MM.1S (cell line): ENCODE measurements around the gene FOXN1.

Experiments used
- DNase-seq: peaks from one replicate; pipeline ENCODE4 v3.0.0-alpha.2; 2015
- H2AFZ ChIP-seq: fragments of 300-600 bp; sonication (generic); 2 replicates; pipeline ENCODE4 v1.6.0; 2016; ENCODE audit warnings: antibody characterized with exemption, low read length
- H3F3A ChIP-seq: fragments of 300-600 bp; sonication (generic); 2 replicates; pipeline ENCODE4 v1.6.1; 2016; ENCODE audit warnings: mild to moderate bottlenecking, antibody characterized with exemption, low read length, moderate library complexity, mixed read lengths; ENCODE audit not compliant: insufficient read depth
- H3K27ac ChIP-seq: fragments of 300-600 bp; sonication (generic); 2 replicates; pipeline ENCODE4 v1.5.1; 2016; ENCODE audit warnings: mild to moderate bottlenecking, low read length
- H3K27me3 ChIP-seq: fragments of 300-600 bp; sonication (generic); replicated peaks from 2 replicates; pipeline ENCODE4 v1.6.0; 2016; ENCODE audit warnings: low read length; ENCODE audit not compliant: insufficient read depth
- H3K36me3 ChIP-seq: fragments of 300-600 bp; sonication (generic); replicated peaks from 2 replicates; pipeline ENCODE4 v1.6.1; 2016; ENCODE audit warnings: mild to moderate bottlenecking, low read length, mixed read lengths; ENCODE audit not compliant: insufficient read depth
- H3K4me1 ChIP-seq: fragments of 300-600 bp; sonication (generic); 2 replicates; pipeline ENCODE4 v1.6.1; 2016; ENCODE audit warnings: low read length, mixed read lengths
- H3K4me2 ChIP-seq: fragments of 300-600 bp; sonication (generic); 2 replicates; pipeline ENCODE4 v1.6.0; 2016; ENCODE audit warnings: low read depth, low read length
- H3K4me3 ChIP-seq: fragments of 300-600 bp; sonication (generic); 2 replicates; pipeline ENCODE4 v1.5.1; 2016; ENCODE audit warnings: low read length, mixed read lengths
- H3K79me2 ChIP-seq: fragments of 300-600 bp; sonication (generic); 2 replicates; pipeline ENCODE4 v1.6.1; 2016; ENCODE audit warnings: mixed run types, low read length, mixed read lengths
- H3K9ac ChIP-seq: fragments of 300-600 bp; sonication (generic); 2 replicates; pipeline ENCODE4 v1.6.1; 2016; ENCODE audit warnings: low read length, mixed read lengths
- H3K9me2 ChIP-seq: fragments of 300-600 bp; sonication (generic); replicated peaks from 2 replicates; pipeline ENCODE4 v1.6.1; 2016; ENCODE audit warnings: mild to moderate bottlenecking, low read length, mixed read lengths; ENCODE audit not compliant: insufficient read depth
- H3K9me3 ChIP-seq: fragments of 300-600 bp; sonication (generic); replicated peaks from 2 replicates; pipeline ENCODE4 v1.6.1; 2016; ENCODE audit warnings: mild to moderate bottlenecking, low read length, mixed read lengths; ENCODE audit not compliant: insufficient read depth
- H4K20me1 ChIP-seq: fragments of 300-600 bp; sonication (generic); 2 replicates; pipeline ENCODE4 v1.6.1; 2016; ENCODE audit warnings: mild to moderate bottlenecking, low read length, moderate library complexity, mixed read lengths; ENCODE audit not compliant: insufficient read depth
- EZH2 ChIP-seq: fragments of 300-600 bp; sonication (generic); optimal IDR thresholded peaks from 2 replicates; pipeline ENCODE3; 2017; ENCODE audit warnings: low read depth, mild to moderate bottlenecking, antibody characterized with exemption, low read length, mixed read lengths
- EZH2phosphoT487 ChIP-seq: fragments of 300-600 bp; sonication (generic); IDR thresholded peaks from 2 replicates; pipeline ENCODE4 v1.6.1; 2018; ENCODE audit warnings: antibody characterized with exemption, low read length
- TF ChIP-seq, protein P1 (sequence below): fragments of 300-600 bp; sonication (generic); IDR thresholded peaks from 2 replicates; pipeline ENCODE4 v1.5.1; 2016; ENCODE audit warnings: antibody characterized with exemption, low read length, mixed read lengths

Gene FOXN1

DNA sequence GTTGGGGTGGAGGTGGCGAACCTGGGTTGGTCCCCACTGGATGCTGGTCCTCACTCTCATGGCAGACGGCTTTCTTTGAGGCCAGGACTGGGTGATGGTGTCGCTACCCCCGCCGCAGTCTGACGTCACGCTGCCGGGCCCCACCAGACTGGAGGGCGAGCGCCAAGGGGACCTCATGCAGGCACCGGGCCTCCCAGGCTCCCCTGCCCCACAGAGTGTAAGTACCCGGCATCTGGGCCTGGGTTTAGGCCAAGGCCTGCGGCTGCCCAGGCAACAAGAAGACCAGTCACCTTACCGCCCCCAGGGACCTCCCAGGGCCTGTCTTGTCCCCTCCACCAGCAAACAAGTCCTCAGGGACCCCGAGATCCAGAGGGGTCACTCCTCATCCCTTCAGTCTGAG is 17.7 kb downstream of the FOXN1 start:
- Histone ChIP-seq H3K9me2 (no peaks in the 10 kb centered on the region), H3K79me2 (no peaks in the 10 kb centered on the region), H3K4me1 (peaks cover 1% of the 10 kb centered on the region), H2AFZ (no peak overlapping the region), H3K27me3 (peaks cover 93% of the 10 kb centered on the region), H3K9me3 (no peaks in the 10 kb centered on the region), H3K36me3 (no peaks in the 10 kb centered on the region), H4K20me1 (0 out of 2 replicates have a peak, but pooled peaks cover 2% of the 10 kb centered on the region), H3K4me2 (no peak overlapping the region), H3K27ac (no peak overlapping the region), H3K9ac (no peak overlapping the region), H3K4me3 (no peak overlapping the region), H3F3A (no peaks in the 10 kb centered on the region)
- DNase-seq, result no peak
- TF ChIP-seq, protein P1, sequence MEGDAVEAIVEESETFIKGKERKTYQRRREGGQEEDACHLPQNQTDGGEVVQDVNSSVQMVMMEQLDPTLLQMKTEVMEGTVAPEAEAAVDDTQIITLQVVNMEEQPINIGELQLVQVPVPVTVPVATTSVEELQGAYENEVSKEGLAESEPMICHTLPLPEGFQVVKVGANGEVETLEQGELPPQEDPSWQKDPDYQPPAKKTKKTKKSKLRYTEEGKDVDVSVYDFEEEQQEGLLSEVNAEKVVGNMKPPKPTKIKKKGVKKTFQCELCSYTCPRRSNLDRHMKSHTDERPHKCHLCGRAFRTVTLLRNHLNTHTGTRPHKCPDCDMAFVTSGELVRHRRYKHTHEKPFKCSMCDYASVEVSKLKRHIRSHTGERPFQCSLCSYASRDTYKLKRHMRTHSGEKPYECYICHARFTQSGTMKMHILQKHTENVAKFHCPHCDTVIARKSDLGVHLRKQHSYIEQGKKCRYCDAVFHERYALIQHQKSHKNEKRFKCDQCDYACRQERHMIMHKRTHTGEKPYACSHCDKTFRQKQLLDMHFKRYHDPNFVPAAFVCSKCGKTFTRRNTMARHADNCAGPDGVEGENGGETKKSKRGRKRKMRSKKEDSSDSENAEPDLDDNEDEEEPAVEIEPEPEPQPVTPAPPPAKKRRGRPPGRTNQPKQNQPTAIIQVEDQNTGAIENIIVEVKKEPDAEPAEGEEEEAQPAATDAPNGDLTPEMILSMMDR, result no peak
- TF ChIP-seq EZH2phosphoT487 (no peak), EZH2 (no peak)

DNA sequence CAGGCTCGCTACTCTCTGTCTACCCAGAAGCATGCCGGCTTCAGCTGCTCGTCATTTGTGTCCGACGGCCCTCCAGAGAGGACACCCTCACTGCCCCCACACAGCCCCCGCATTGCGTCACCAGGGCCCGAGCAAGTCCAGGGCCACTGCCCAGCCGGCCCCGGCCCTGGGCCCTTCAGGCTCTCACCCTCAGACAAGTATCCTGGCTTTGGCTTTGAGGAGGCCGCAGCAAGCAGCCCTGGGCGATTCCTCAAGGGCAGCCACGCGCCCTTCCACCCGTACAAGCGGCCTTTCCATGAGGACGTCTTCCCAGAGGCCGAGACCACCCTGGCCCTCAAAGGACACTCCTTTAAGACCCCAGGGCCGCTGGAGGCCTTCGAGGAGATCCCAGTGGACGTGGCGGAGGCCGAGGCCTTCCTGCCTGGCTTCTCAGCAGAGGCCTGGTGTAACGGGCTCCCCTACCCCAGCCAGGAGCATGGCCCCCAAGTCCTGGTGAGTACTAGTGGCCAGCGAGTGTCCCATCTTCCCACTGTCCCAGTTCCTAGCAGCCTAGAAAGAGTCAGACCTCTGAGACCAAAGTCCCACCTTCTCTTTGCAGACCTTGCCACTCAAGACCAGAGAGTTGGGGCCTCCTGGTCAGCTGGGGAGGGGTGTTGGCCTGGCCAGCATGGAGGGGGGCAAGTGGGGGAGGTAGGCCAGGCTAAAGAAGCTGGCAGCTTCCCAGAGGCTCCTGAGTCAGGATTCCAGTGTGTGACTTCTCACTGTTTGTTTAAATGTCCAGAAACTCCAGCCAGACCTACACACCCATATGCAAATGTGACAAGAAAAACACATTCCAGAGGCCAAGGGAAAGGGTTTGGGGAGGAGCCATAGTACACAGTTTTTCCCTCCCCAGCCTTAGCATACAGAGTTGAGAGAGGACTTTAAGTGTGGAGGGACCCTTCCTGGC is 18.6 kb downstream of the FOXN1 start:
- Histone ChIP-seq H3K27ac (no peak overlapping the region), H3K9me2 (no peaks in the 10 kb centered on the region), H2AFZ (no peak overlapping the region), H4K20me1 (0 out of 2 replicates have a peak, but pooled peaks cover 2% of the 10 kb centered on the region), H3K4me1 (no peaks in the 10 kb centered on the region), H3K36me3 (no peaks in the 10 kb centered on the region), H3K9ac (no peak overlapping the region), H3F3A (no peaks in the 10 kb centered on the region), H3K4me2 (no peak overlapping the region), H3K79me2 (no peaks in the 10 kb centered on the region), H3K27me3 (peaks cover 95% of the 10 kb centered on the region), H3K4me3 (no peak overlapping the region), H3K9me3 (no peaks in the 10 kb centered on the region)
- no peak for DNase-seq
- TF ChIP-seq, protein P1, result no peak

DNA sequence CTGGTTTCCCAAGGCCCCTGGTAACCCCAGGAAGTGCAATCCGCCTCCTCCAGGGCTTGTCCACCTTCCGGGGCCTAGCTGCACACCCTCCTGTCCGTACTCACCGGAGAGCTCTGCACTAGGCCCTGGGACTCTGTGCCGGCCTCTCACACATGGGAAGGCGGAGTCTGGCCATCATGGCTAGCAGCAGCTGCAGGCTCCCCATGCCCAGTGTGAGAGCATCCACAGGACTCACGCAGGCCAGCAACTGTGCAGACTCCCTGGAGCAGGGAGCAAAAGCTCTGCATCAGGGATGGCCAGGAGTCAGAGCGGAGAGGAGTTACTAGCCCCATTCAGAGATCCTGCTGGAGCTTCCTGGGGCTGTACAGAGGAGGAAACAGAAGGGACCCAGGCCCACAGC is 20.2 kb downstream of the FOXN1 start:
- no peak for DNase-seq
- H3K4me2 ChIP-seq, result no peak overlapping the region

More for the DNA sequence above, 20.2 kb downstream of the FOXN1 start:
- Histone ChIP-seq H2AFZ (no peak overlapping the region), H3K27ac (no peak overlapping the region), H3K79me2 (no peaks in the 10 kb centered on the region), H3K36me3 (no peaks in the 10 kb centered on the region), H3K4me1 (no peaks in the 10 kb centered on the region), H3K27me3 (peaks cover 95% of the 10 kb centered on the region), H3K4me3 (no peak overlapping the region), H3K9ac (no peak overlapping the region), H3F3A (no peaks in the 10 kb centered on the region), H3K9me3 (no peaks in the 10 kb centered on the region), H4K20me1 (no peaks in the 10 kb centered on the region), H3K9me2 (no peaks in the 10 kb centered on the region)
- TF ChIP-seq, protein P1, result no peak
- TF ChIP-seq EZH2 (no peak), EZH2phosphoT487 (no peak)
